Gastrocnemius medialis (tissue), 4 donors: ENCODE measurements around the gene DIO1.

ENCODE experiments used
- CTCF ChIP-seq, 5 experiments: fragments of 450-650 bp in 3 of 5; fragments of 200-600 bp in 2 of 5; sonication (generic) in 2 of 5; IDR thresholded peaks in 4 of 5; conservative IDR thresholded peaks in 1 of 5; 1 replicate in 4 of 5; 2 replicates in 1 of 5; pipeline ENCODE4 v1.5.1; 2016 to 2019; ENCODE audit warnings: antibody characterized with exemption in 5 of 5, mild to moderate bottlenecking in 3 of 5, moderate library complexity in 3 of 5
- POLR2A ChIP-seq, 2 donors: fragments of 450-650 bp; IDR thresholded peaks; one replicate each; pipeline ENCODE4 v1.6.1; 2017; ENCODE audit warnings: antibody characterized with exemption in 2 of 2, mild to moderate bottlenecking in 2 of 2, moderate library complexity in 2 of 2

GRCh38 chr1:53947172-53947907 lies 53.4 kb downstream of the DIO1 start:
- TF ChIP-seq CTCF (IDR thresholded peaks at IDR 0.05 in 4 of 5, conservative IDR thresholded peaks at IDR 0.05 in 1 of 5), result no peak
- TF ChIP-seq POLR2A (IDR thresholded peaks at IDR 0.05), result no peak
